Bone marrow (tissue), 2 donors: ENCODE data around the gene SNTB2.

Experiments
- DNase-seq, 2 donors: peaks; one replicate each; lab custom pipeline; 2025; lab: John Stamatoyannopoulos, UW

The SNTB2 gene

GRCh38 chr16:69318911-69319289 lies 131.9 kb downstream of the SNTB2 start:
- DNase-seq = no peak

- DNase-seq = no peak
Measured at GRCh38 chr16:69319381-69319780, 132.4 kb downstream of the SNTB2 start.

GRCh38 chr16:69319826-69320739 lies 133.1 kb downstream of the SNTB2 start:
- no peak for DNase-seq

GRCh38 chr16:69320740-69321073 lies 133.7 kb downstream of the SNTB2 start:
- DNase-seq = no peak

- DNase-seq = no peak
Measured at GRCh38 chr16:69321080-69321479, 134.1 kb downstream of the SNTB2 start.

- no peak for DNase-seq
Measured at GRCh38 chr16:69322343-69322742, 135.4 kb downstream of the SNTB2 start.

GRCh38 chr16:69323415-69323814 lies 136.5 kb downstream of the SNTB2 start:
- no peak for DNase-seq

GRCh38 chr16:69324013-69324531 lies 137.1 kb downstream of the SNTB2 start:
- no peak for DNase-seq

- DNase-seq = no peak
Measured at GRCh38 chr16:69324585-69325253, 137.8 kb downstream of the SNTB2 start.

- DNase-seq = no peak
Measured at GRCh38 chr16:69325784-69326171, 138.8 kb downstream of the SNTB2 start.

- DNase-seq = no peak
Measured at GRCh38 chr16:69326172-69326873, 139.4 kb downstream of the SNTB2 start.

GRCh38 chr16:69327585-69328310 lies 140.8 kb downstream of the SNTB2 start:
- no peak for DNase-seq

GRCh38 chr16:69328854-69329316 lies 141.9 kb downstream of the SNTB2 start:
- no peak for DNase-seq

- no peak for DNase-seq
Measured at GRCh38 chr16:69329369-69330285, 142.7 kb downstream of the SNTB2 start.

- peak; percentile 62 to 68 for DNase-seq
Measured at GRCh38 chr16:69330286-69331109, 143.5 kb downstream of the SNTB2 start, which contains the start of gene PDF. Gene PDF (minus strand): TSS chr16:69330588. CDS start chr16:69330570, 18 bp downstream.

GRCh38 chr16:69334696-69335095 lies 147.7 kb downstream of the SNTB2 start:
- DNase-seq = no peak

GRCh38 chr16:69338557-69339288 lies 151.8 kb downstream of the SNTB2 start:
- DNase-seq = no peak

- peak; percentile 81 to 98 for DNase-seq
Measured at GRCh38 chr16:69339289-69340094, 152.5 kb downstream of the SNTB2 start, which contains the start of the genes COG8 and NIP7. Gene COG8 (minus strand): TSS chr16:69339564. CDS start chr16:69339552, 12 bp downstream. Gene NIP7 (plus strand): TSS chr16:69339772. CDS start chr16:69339830, 58 bp downstream.
